WTC11 (cell line): ENCODE data around the gene IDH3G. TPM values are rescaled to one million over a fixed set of nuclear protein-coding genes. Genes with fewer than 3 reads are reported as not detected.

Experiments used
- ATAC-seq: fragments of 200-7000 bp; cut with Tn5 transposase; 2 replicates; pipeline ENCODE4 v1.10.0; 2021; ENCODE audit warnings: mild to moderate bottlenecking, moderate library complexity
- CTCF ChIA-PET: fragments of 300-600 bp; sonication (Branson Sonifier 250); formaldehyde crosslinking; loops from one replicate; lab custom pipeline; 2021; ENCODE audit warnings: antibody characterized with exemption; lab: Charles Lee
- POLR2A ChIA-PET: fragments of 350-600 bp; sonication (Branson Sonifier 250); formaldehyde crosslinking; loops from one replicate; lab custom pipeline; 2021; ENCODE audit warnings: antibody characterized with exemption; lab: Charles Lee
- DNase-seq: peaks from one replicate; pipeline ENCODE4 v3.0.0; 2021; ENCODE audit warnings: low spot score
- H3K27ac Mint-ChIP-seq: 2 replicates; pipeline ENCODE4 v1.8.0; 2021; ENCODE audit warnings: mixed read lengths
- H3K27me3 Mint-ChIP-seq: 2 replicates; pipeline ENCODE4 v1.8.0; 2021; ENCODE audit warnings: low read depth, mild to moderate bottlenecking, moderate library complexity, mixed read lengths
- H3K36me3 Mint-ChIP-seq: 2 replicates; pipeline ENCODE4 v1.8.0; 2021; ENCODE audit warnings: mixed read lengths
- H3K4me1 Mint-ChIP-seq: 2 replicates; pipeline ENCODE4 v1.8.0; 2022; ENCODE audit warnings: mixed read lengths
- H3K4me3 Mint-ChIP-seq: 2 replicates; pipeline ENCODE4 v1.8.0; 2021; ENCODE audit warnings: mild to moderate bottlenecking, moderate library complexity, mixed read lengths
- H3K9me3 Mint-ChIP-seq: 2 replicates; pipeline ENCODE4 v1.8.0; 2021; ENCODE audit warnings: mixed read lengths
- ATF1 ChIP-seq: sonication (generic); formaldehyde crosslinking; IDR thresholded peaks from 2 replicates; pipeline ENCODE4 v1.8.1; 2023; ENCODE audit warnings: mild to moderate bottlenecking, moderate library complexity, missing genetic modification reagents
- ELF4 ChIP-seq: sonication (generic); formaldehyde crosslinking; IDR thresholded peaks from 2 replicates; pipeline ENCODE4 v1.8.1; 2022; ENCODE audit warnings: low read depth, mild to moderate bottlenecking, moderate library complexity, missing genetic modification reagents
- GTF2I ChIP-seq: fragments of 250-450 bp; sonication (Bioruptor Pico); conservative IDR thresholded peaks from 2 replicates; pipeline ENCODE4 v1.4.0; 2021; ENCODE audit warnings: mild to moderate bottlenecking
- MXD4 ChIP-seq: fragments of 250-450 bp; sonication (Bioruptor Pico); IDR thresholded peaks from 2 replicates; pipeline ENCODE4 v1.8.0; 2021; ENCODE audit warnings: mild to moderate bottlenecking, moderate library complexity, borderline replicate concordance
- NR2C2 ChIP-seq: sonication (generic); formaldehyde crosslinking; IDR thresholded peaks from 2 replicates; pipeline ENCODE4 v1.8.0; 2022; ENCODE audit warnings: mild to moderate bottlenecking, missing genetic modification reagents
- NR3C1 ChIP-seq: sonication (generic); formaldehyde crosslinking; conservative IDR thresholded peaks from 2 replicates; pipeline ENCODE4 v1.8.1; 2023; ENCODE audit warnings: low read depth, mild to moderate bottlenecking, missing genetic modification reagents
- RORB ChIP-seq: fragments of 250-450 bp; sonication (Bioruptor Pico); IDR thresholded peaks from 2 replicates; pipeline ENCODE4 v1.9.0; 2021; ENCODE audit warnings: mild to moderate bottlenecking
- ZNF121 ChIP-seq: sonication (generic); formaldehyde crosslinking; IDR thresholded peaks from 2 replicates; pipeline ENCODE4 v1.8.0; 2023; ENCODE audit warnings: missing genetic modification reagents
- ZNF219 ChIP-seq: sonication (generic); formaldehyde crosslinking; IDR thresholded peaks from 2 replicates; pipeline ENCODE4 v1.8.0; 2023; ENCODE audit warnings: missing genetic modification reagents, mild to moderate bottlenecking, borderline replicate concordance
- ZNF232 ChIP-seq: sonication (generic); formaldehyde crosslinking; IDR thresholded peaks from 2 replicates; pipeline ENCODE4 v1.8.0; 2022; ENCODE audit warnings: mild to moderate bottlenecking, missing genetic modification reagents
- ZNF263 ChIP-seq: sonication (generic); formaldehyde crosslinking; IDR thresholded peaks from 2 replicates; pipeline ENCODE4 v1.8.1; 2022; ENCODE audit warnings: low read depth, mild to moderate bottlenecking, moderate library complexity, missing genetic modification reagents
- ZNF317 ChIP-seq: sonication (generic); formaldehyde crosslinking; IDR thresholded peaks from 2 replicates; pipeline ENCODE4 v1.8.1; 2023; ENCODE audit warnings: low read depth, mild to moderate bottlenecking, moderate library complexity, missing genetic modification reagents, borderline replicate concordance
- total RNA-seq: library from RNA; stranded (reverse); gene quantifications from 3 replicates; pipeline ENCODE4 v1.2.3, GENCODE V29; 2021
- TF ChIP-seq, protein P1 (sequence below): fragments of 250-450 bp; sonication (Bioruptor Pico); IDR thresholded peaks from 2 replicates; pipeline ENCODE4 v1.9.0; 2021; ENCODE audit warnings: mild to moderate bottlenecking, borderline replicate concordance
- TF ChIP-seq, protein P2 (sequence below): sonication (generic); formaldehyde crosslinking; IDR thresholded peaks from 2 replicates; pipeline ENCODE4 v1.8.1; 2023; ENCODE audit warnings: mild to moderate bottlenecking, missing genetic modification reagents
- TF ChIP-seq, protein P3 (sequence below): sonication (generic); formaldehyde crosslinking; IDR thresholded peaks from 2 replicates; pipeline ENCODE4 v1.8.1; 2022; ENCODE audit warnings: low read depth, missing genetic modification reagents, borderline replicate concordance
- TF ChIP-seq, protein P4 (sequence below): sonication (generic); formaldehyde crosslinking; IDR thresholded peaks from 2 replicates; pipeline ENCODE4 v1.8.0; 2023; ENCODE audit warnings: missing genetic modification reagents, mild to moderate bottlenecking, borderline replicate concordance
- TF ChIP-seq, protein P5 (sequence below): sonication (generic); formaldehyde crosslinking; IDR thresholded peaks from 2 replicates; pipeline ENCODE4 v1.8.1; 2023; ENCODE audit warnings: mild to moderate bottlenecking, missing genetic modification reagents, moderate library complexity

The IDH3G gene
- total RNA-seq, 1 experiment from 2014 or later = 52.4 TPM

DNA sequence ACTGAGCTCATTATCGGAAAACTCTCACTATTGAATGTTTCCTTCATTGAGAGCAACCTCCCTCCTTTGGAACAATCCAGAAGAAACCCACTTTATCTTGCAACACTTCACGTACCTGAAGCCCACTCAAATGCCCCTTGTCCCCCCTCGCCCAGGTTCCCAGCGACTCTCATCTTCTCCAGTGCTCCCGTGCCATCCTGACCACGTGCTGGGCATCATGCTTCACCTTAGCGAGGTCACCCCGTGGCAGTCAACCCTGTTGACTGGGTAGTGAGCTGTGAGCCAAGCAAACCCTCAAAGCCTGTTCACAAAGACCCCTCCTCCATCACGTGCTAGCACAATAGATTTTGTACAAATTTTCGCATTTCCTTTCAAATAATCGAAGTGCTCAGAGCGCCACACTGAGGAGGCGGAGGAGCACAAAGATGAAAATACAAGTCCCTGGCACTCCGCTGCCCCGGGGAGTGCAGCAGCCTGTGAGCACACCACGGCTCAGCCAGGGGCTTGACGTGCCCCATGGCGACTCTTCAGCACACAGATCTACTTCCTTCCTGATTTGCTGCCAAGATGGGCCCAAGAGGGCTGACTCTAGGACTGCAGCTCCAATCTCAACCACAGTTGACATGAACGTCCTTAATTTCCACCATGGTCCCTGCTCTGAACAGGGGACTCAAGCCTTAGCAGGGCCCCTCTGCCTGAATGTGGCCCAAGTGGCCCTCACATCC lies 20.6 kb upstream of the IDH3G start:
- TF ChIP-seq, protein P1, sequence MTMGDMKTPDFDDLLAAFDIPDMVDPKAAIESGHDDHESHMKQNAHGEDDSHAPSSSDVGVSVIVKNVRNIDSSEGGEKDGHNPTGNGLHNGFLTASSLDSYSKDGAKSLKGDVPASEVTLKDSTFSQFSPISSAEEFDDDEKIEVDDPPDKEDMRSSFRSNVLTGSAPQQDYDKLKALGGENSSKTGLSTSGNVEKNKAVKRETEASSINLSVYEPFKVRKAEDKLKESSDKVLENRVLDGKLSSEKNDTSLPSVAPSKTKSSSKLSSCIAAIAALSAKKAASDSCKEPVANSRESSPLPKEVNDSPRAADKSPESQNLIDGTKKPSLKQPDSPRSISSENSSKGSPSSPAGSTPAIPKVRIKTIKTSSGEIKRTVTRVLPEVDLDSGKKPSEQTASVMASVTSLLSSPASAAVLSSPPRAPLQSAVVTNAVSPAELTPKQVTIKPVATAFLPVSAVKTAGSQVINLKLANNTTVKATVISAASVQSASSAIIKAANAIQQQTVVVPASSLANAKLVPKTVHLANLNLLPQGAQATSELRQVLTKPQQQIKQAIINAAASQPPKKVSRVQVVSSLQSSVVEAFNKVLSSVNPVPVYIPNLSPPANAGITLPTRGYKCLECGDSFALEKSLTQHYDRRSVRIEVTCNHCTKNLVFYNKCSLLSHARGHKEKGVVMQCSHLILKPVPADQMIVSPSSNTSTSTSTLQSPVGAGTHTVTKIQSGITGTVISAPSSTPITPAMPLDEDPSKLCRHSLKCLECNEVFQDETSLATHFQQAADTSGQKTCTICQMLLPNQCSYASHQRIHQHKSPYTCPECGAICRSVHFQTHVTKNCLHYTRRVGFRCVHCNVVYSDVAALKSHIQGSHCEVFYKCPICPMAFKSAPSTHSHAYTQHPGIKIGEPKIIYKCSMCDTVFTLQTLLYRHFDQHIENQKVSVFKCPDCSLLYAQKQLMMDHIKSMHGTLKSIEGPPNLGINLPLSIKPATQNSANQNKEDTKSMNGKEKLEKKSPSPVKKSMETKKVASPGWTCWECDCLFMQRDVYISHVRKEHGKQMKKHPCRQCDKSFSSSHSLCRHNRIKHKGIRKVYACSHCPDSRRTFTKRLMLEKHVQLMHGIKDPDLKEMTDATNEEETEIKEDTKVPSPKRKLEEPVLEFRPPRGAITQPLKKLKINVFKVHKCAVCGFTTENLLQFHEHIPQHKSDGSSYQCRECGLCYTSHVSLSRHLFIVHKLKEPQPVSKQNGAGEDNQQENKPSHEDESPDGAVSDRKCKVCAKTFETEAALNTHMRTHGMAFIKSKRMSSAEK (CRISPR knock-in tag) = no peak
- TF ChIP-seq NR2C2 (CRISPR knock-in tag) (no peak), ELF4 (CRISPR knock-in tag) (no peak), ATF1 (CRISPR knock-in tag) (no peak), ZNF121 (no peak), ZNF263 (CRISPR knock-in tag) (no peak), ZNF219 (CRISPR knock-in tag) (no peak), RORB (CRISPR knock-in tag) (no peak), ZNF232 (CRISPR knock-in tag) (no peak), MXD4 (CRISPR knock-in tag) (no peak), GTF2I (CRISPR knock-in tag) (no peak), NR3C1 (CRISPR knock-in tag) (no peak), ZNF317 (CRISPR knock-in tag) (no peak)
- TF ChIP-seq, protein P2, sequence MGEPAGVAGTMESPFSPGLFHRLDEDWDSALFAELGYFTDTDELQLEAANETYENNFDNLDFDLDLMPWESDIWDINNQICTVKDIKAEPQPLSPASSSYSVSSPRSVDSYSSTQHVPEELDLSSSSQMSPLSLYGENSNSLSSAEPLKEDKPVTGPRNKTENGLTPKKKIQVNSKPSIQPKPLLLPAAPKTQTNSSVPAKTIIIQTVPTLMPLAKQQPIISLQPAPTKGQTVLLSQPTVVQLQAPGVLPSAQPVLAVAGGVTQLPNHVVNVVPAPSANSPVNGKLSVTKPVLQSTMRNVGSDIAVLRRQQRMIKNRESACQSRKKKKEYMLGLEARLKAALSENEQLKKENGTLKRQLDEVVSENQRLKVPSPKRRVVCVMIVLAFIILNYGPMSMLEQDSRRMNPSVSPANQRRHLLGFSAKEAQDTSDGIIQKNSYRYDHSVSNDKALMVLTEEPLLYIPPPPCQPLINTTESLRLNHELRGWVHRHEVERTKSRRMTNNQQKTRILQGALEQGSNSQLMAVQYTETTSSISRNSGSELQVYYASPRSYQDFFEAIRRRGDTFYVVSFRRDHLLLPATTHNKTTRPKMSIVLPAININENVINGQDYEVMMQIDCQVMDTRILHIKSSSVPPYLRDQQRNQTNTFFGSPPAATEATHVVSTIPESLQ (CRISPR knock-in tag) = no peak
- TF ChIP-seq, protein P3, sequence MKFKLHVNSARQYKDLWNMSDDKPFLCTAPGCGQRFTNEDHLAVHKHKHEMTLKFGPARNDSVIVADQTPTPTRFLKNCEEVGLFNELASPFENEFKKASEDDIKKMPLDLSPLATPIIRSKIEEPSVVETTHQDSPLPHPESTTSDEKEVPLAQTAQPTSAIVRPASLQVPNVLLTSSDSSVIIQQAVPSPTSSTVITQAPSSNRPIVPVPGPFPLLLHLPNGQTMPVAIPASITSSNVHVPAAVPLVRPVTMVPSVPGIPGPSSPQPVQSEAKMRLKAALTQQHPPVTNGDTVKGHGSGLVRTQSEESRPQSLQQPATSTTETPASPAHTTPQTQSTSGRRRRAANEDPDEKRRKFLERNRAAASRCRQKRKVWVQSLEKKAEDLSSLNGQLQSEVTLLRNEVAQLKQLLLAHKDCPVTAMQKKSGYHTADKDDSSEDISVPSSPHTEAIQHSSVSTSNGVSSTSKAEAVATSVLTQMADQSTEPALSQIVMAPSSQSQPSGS (CRISPR knock-in tag) = no peak
- TF ChIP-seq, protein P4, sequence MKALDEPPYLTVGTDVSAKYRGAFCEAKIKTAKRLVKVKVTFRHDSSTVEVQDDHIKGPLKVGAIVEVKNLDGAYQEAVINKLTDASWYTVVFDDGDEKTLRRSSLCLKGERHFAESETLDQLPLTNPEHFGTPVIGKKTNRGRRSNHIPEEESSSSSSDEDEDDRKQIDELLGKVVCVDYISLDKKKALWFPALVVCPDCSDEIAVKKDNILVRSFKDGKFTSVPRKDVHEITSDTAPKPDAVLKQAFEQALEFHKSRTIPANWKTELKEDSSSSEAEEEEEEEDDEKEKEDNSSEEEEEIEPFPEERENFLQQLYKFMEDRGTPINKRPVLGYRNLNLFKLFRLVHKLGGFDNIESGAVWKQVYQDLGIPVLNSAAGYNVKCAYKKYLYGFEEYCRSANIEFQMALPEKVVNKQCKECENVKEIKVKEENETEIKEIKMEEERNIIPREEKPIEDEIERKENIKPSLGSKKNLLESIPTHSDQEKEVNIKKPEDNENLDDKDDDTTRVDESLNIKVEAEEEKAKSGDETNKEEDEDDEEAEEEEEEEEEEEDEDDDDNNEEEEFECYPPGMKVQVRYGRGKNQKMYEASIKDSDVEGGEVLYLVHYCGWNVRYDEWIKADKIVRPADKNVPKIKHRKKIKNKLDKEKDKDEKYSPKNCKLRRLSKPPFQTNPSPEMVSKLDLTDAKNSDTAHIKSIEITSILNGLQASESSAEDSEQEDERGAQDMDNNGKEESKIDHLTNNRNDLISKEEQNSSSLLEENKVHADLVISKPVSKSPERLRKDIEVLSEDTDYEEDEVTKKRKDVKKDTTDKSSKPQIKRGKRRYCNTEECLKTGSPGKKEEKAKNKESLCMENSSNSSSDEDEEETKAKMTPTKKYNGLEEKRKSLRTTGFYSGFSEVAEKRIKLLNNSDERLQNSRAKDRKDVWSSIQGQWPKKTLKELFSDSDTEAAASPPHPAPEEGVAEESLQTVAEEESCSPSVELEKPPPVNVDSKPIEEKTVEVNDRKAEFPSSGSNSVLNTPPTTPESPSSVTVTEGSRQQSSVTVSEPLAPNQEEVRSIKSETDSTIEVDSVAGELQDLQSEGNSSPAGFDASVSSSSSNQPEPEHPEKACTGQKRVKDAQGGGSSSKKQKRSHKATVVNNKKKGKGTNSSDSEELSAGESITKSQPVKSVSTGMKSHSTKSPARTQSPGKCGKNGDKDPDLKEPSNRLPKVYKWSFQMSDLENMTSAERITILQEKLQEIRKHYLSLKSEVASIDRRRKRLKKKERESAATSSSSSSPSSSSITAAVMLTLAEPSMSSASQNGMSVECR = no peak
- TF ChIP-seq, protein P5, sequence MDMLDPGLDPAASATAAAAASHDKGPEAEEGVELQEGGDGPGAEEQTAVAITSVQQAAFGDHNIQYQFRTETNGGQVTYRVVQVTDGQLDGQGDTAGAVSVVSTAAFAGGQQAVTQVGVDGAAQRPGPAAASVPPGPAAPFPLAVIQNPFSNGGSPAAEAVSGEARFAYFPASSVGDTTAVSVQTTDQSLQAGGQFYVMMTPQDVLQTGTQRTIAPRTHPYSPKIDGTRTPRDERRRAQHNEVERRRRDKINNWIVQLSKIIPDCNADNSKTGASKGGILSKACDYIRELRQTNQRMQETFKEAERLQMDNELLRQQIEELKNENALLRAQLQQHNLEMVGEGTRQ = no peak
- no peak overlapping the region for H3K4me3 Mint-ChIP-seq
- H3K9me3 Mint-ChIP-seq = no peaks in the 10 kb centered on the region
- CTCF ChIA-PET = no interaction called here
- H3K27me3 Mint-ChIP-seq = no peaks in the 10 kb centered on the region
- ATAC-seq (no peak), DNase-seq (no peak)
- H3K4me1 Mint-ChIP-seq = peaks cover 54% of the 10 kb centered on the region
- H3K27ac Mint-ChIP-seq = peak overlapping the region; percentile 78
- POLR2A ChIA-PET = no interaction called here
- no peaks in the 10 kb centered on the region for H3K36me3 Mint-ChIP-seq
